22Rv1 (cell line): ENCODE data around the gene HS6ST1.
A peak's percentile ranks its signal among the peaks of the same experiment; 100 is the strongest.

ENCODE experiments used
- H3K27ac ChIP-seq: fragments of 450-650 bp; 2 replicates; pipeline ENCODE4 v1.5.1; 2017
- CTCF ChIP-seq: fragments of 450-650 bp; IDR thresholded peaks from 2 replicates; pipeline ENCODE4 v1.5.1; 2017; ENCODE audit warnings: mild to moderate bottlenecking
- ZFX ChIP-seq: fragments of 450-650 bp; IDR thresholded peaks from 2 replicates; pipeline ENCODE4 v1.6.1; 2017; ENCODE audit warnings: antibody characterized with exemption, borderline replicate concordance

Gene HS6ST1

DNA sequence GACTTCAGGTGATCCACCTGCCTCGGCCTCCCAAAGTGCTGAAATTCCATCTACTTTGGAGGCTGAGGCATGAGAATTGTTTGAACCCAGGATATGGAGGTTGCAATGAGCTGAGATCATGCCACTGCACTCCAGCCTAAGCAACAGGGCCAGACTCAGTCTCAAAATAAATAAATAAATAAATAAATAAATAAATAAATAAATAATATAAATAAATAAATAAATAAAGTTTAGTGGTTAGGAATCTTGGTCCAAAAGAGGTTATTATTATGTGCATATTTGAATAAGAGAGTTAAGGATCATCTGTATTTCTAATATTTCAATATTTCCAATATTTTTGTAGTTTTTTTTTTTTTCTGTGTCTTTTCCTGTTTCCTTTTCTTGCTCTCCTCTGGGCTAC lies 90.8 kb downstream of the HS6ST1 start:
- no peak for TF ChIP-seq CTCF
- no peak for TF ChIP-seq ZFX
- no peak overlapping the region for H3K27ac ChIP-seq

- peak overlapping the region; percentile 18; the same call in 1 of the 2 replicates for H3K27ac ChIP-seq
- TF ChIP-seq ZFX (no peak), CTCF (no peak)
Observed at GRCh38 chr2:128219891-128220290, 98.8 kb downstream of the HS6ST1 start.

- TF ChIP-seq CTCF, result no peak
- no peak for TF ChIP-seq ZFX
- H3K27ac ChIP-seq, result no peak overlapping the region
Observed at GRCh38 chr2:128217671-128218070, 101.0 kb downstream of the HS6ST1 start.

- no peak overlapping the region for H3K27ac ChIP-seq
- no peak for TF ChIP-seq CTCF
- TF ChIP-seq ZFX, result no peak
Observed at GRCh38 chr2:128215897-128216642, 102.6 kb downstream of the HS6ST1 start.
